HG03139 (cell line): ENCODE data around the gene SERF2.

ENCODE experiments used
- ATAC-seq: cut with Tn5 transposase; IDR thresholded peaks from one replicate; pipeline ENCODE4 v1.9.1; 2021; ENCODE audit not compliant: unreplicated experiment

The SERF2 gene

GRCh38 chr15:43791993-43792760 is at the start of gene SERF2:
SERF2 (plus strand) TSS chr15:43792320; CDS start chr15:43792377, 57 bp downstream.
- ATAC-seq, result peak; percentile 81

GRCh38 chr15:43746245-43746902 is 45.7 kb upstream of the SERF2 start, which contains the start of gene PDIA3:
PDIA3 (plus strand) TSS chr15:43746438; CDS start chr15:43746540, 102 bp downstream.
- peak; percentile 77 for ATAC-seq

- ATAC-seq, result peak; percentile 10
Measured at GRCh38 chr15:43746903-43747309, 45.2 kb upstream of the SERF2 start.

DNA sequence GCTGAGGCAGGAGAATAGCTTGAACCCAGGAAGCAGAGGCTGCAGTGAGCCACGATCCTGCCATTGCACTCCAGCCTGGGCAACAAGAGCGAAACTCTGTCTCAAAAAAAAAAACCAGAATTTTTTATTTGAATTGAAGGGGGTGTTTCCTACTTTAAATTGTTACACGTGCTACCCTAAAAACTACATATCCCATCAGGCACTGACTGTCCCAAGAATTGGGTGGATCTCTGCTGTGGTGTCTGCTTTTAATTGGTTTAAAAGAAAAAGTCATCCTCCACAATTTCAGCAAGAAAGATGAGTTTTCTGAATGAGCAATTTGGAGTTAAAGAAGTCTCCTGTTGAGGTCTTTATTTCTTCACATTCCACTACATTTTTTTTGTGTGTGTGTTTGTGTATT is 43.7 kb upstream of the SERF2 start:
- no peak for ATAC-seq

DNA sequence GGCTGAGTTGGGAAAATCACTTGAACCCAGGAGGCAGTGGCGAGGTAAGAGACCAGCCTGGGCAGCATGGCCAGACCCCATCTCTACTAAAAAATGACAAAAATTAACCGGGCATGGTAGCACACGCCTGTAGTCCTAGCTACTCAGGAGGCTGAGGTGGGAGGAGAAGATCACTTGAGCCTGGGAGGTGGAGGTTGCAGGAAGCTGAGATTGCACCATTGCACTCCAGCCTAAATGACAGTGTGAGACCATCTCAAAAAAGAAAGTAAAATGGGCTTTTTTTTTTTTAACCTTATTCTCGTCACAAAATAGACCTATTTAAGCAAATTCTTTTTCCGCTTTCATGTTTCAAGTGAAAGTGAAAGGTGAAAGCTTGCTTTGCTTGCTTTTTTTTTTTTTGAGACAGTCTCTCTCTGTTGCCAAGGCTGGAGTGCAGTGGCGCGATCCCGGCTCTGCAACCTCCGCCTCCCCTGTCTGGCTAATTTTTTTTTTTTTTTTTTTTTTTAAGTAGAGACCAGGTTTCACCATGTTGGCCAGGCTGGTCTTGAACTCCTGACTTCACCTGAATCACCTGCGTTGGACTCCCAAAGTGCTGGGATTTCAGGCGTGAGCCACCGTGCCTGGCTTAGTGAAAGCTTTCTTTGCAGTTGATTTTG is 42.3 kb upstream of the SERF2 start:
- no peak for ATAC-seq

GRCh38 chr15:43751885-43752284 is 40.2 kb upstream of the SERF2 start:
- ATAC-seq, result no peak

GRCh38 chr15:43762824-43763223 is 29.3 kb upstream of the SERF2 start:
- ATAC-seq, result no peak

DNA sequence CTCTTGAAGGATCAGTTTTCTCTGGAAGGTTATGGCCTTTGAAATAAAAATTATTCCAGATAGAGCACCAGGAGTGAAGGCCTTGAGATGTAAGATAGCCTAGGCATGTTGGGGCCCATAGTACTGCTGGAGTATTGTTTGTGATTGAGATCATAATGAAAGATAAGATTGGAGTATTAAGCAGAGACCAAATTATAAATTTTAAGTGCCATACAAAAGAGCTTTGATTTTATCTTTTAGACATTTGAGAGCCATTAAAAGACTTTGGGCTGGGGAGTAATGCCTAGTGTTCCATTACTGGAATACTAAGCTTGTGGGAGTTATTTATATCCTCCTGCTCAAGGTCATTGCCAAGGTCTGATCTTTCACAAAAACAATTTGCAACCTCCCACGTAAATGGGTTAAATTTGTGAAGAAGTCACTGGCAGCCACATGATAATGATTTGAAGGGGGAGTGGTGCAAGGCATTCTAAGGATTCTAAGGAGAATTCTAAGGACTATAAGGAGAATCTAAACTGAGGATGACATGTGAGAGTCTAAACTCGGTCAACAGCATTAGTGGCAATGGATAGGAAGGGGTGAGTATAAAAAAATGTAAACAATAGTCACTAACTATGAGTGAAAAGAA is 28.2 kb upstream of the SERF2 start:
- no peak for ATAC-seq

DNA sequence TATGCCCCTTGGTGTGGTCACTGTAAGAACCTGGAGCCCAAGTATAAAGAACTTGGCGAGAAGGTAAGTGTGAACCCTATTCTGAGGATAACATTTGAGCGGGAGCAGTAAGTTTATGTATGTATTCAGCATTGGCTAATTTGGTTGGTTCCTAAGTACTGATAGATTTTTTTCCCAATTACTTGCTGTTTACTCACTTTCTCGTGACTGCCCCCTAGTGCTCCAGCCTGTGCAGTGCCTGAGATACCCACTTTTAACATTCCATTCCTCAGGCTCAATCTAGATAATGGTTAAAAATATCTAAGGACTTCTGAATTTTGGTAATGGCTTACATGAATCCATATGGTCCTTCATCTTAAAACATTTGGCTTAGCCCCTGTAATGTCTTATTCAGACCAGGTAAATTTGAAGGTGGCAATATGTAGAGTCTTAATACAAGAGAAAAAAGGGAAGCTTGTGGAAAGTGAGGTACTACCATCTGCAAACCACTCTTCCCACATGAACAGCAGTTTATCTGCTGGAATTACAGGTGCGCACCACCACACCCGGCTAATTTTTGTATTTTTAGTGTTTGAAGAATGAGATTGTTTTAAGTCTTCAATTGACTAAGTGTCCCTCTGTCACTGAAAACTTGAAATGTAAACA is 22.4 kb upstream of the SERF2 start:
- no peak for ATAC-seq

DNA sequence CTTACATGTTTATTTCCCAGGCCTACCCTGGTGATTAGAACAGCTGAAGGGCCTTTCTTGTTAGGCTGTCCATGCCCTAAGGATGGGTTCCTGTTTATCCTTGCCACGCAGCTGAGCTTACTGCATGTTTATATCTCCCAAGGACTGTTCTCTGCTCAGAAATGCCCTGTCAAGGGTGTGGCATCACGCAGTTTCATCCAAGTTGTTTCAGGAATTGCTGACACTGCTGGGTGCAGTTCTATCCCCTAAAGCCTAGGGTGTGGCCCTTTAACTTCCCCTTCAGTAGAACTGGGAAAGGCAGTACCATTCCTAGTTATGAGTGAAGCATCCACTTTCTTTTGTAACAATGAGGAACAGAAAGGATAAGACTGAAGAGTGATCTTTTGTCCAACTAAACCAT is 20.3 kb upstream of the SERF2 start:
- ATAC-seq, result no peak

DNA sequence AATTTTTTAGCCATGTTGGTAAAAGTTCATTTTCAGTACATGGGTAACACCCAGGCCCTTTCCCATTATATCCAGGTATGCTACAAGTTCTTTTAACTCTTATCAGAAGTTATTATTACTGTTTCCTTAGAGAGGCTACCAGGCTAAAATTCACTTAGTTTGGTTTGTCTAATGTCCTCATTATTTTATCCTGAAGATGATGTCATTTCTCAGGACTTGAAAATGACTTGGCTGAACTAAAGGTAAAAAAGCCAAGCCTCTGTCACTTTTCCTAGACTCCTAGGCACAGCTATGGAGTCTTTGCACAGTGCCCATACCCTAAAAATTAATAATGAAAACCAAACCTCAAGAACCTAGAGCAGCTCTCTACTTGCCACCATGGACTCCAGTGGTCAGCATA is 19.5 kb upstream of the SERF2 start:
- no peak for ATAC-seq

DNA sequence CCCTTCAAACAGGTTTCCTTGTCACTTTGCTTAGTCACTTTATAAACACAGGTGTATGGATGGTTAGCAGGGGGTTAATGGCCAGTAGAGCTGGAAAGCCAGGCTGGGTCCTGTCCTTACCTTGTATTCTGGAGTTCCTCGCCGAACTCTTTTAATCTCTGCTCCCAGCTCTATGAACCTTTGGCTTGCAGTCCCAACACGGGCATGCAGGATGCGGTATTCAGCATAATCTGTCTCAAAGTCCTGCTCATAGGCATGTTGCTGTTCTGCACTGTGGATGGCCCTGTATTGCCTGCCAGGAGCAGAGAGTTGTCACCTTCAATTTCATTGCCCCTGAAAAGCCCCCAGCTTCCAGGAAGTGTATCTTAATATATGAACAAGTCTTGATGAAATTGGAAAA is 18.1 kb upstream of the SERF2 start:
- ATAC-seq, result no peak

DNA sequence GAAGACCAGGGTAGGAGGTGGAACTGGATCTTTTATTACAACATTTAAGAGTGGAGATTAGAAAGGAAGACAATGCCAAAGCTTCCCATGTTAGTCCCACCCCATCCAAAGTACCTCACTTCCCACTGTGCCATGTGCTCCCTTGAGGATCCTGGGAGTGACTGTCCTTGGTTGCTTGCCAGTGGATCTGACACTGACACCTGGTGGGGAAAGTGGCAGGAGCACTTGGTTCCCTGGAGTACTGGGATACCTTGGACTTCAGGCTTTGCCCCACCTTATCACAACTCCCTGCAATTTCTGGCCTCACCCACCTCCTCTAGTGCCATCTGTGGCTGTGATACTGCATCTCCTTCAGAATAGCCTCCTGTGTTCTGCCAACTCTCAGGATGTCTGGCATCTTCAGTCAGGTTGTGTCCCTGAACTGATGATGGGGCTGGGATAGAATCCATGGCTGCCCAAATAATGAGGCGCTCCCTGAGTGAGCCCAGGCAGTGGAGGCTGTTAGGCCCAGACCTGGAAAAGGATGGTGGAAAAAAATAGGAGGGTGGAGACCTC is 16.6 kb upstream of the SERF2 start:
- ATAC-seq, result no peak

- ATAC-seq, result peak; percentile 51
Measured at GRCh38 chr15:43776101-43776717, 15.9 kb upstream of the SERF2 start.

- peak; percentile 24 for ATAC-seq
Measured at GRCh38 chr15:43776718-43777266, 15.3 kb upstream of the SERF2 start, which contains the start of gene ELL3. ELL3 (minus strand) TSS chr15:43776966; CDS start chr15:43776901, 65 bp downstream.

DNA sequence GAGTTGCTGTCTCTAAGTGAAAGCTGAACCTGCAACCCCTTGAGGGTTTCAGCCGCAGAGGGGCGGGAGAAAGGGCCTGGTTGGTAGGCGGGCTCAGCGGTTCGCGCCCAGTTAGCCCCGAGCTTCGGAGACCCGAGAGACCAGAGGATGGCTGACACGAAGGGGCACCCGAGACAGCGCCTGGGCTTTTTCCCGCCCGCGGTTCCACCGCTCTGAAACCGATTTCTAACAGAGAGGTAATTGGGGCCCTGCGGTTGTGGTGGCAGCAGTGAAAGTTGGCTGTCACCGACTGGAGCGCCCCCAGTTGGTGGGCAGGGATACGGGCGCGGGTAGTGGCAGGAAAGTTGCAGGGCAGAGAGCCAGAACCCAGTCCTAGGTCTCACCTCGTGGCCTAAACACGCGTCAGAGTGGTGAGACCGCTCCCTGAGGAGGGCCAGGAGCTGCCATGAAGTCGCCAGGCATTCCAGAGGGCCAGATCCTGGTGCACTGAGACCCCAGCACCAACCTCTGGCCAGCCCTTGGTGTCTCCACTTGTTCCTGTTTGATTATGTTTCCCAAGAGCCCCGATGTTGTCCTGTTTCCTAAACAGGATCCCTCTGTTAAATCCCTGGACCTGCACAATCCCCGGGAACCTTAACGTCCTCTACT is 14.7 kb upstream of the SERF2 start:
- ATAC-seq, result peak; percentile 40

DNA sequence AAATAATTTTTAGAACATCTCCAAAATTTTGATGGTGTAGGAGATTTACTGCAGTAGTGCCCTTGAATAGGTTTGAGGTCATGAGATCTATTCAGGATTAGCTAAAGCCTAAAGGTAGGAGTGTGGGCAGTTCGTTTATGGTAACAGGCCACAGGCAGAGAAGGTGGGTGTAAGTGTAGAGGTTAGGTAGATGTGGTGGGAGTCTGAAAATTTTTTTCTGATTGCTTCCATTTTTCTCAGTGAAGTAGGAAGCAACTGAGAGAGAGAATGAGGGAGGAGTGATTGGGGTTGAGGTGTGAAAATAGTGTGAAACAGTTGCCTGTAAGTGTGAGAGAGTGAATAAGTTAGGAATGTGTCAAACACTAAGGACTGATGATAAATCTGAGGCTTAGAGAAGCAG is 13.1 kb upstream of the SERF2 start:
- no peak for ATAC-seq

GRCh38 chr15:43789409-43789808 is 2.7 kb upstream of the SERF2 start:
- no peak for ATAC-seq

- ATAC-seq, result no peak
Measured at GRCh38 chr15:43792761-43793476, 799 bp downstream of the SERF2 start.
